Measurements from ENCODE around the gene UBALD2.
A peak's percentile ranks its signal among the peaks of the same experiment; 100 is the strongest.

DNA sequence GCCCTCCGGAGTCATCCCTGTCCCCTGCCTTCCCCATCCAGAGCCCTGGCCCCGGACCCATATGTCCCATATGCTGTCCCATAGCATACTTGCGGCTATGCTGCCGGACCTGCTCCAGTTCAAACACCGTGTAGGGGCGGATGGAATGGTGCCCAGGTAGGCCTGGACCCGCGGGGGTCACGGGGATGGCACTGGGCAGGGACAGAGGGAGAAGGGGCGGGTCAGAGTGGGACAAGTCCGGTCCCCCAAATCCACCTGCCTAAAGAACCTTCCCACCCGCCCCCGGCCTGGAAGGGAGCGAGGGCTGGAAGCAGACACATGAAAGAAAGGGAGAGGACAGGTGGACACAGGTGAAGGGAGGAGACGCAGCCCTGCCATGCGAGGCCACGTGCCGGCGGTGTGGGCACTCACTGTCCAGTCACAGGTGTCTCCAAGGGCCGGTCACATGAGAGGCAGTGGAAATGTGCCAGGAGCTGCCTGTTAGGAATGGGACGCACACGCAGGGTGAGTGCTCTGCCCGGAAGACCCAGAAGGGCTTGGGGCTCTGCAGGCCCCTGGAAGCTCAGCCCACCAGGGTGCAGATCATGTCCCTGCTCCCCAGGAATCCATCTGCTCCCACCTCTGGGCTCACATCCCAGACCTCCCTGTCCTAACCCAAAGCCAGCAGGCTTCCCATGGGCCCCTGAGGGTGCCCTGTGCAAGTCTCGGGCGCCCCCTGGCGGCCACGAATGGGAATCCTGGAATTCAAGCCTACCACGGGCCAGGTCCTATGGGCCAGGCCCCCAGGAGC is 14.0 kb downstream of the UBALD2 start:
- TF ChIP-seq POLR2A (IDR thresholded peaks at IDR 0.05): peak in 1 of 2 donors; percentile 18
- TF ChIP-seq, protein P1, sequence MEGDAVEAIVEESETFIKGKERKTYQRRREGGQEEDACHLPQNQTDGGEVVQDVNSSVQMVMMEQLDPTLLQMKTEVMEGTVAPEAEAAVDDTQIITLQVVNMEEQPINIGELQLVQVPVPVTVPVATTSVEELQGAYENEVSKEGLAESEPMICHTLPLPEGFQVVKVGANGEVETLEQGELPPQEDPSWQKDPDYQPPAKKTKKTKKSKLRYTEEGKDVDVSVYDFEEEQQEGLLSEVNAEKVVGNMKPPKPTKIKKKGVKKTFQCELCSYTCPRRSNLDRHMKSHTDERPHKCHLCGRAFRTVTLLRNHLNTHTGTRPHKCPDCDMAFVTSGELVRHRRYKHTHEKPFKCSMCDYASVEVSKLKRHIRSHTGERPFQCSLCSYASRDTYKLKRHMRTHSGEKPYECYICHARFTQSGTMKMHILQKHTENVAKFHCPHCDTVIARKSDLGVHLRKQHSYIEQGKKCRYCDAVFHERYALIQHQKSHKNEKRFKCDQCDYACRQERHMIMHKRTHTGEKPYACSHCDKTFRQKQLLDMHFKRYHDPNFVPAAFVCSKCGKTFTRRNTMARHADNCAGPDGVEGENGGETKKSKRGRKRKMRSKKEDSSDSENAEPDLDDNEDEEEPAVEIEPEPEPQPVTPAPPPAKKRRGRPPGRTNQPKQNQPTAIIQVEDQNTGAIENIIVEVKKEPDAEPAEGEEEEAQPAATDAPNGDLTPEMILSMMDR (IDR thresholded peaks at IDR 0.05): peak; percentile 92 to 97 (median 96)

Data from Peyer's patch (tissue), 4 donors.